ENCODE data around the gene PRKD1. TPM values are rescaled to one million over a fixed set of nuclear protein-coding genes. Genes with fewer than 3 reads are reported as not detected.

The PRKD1 gene
- total RNA-seq, 1 experiment from 2014 or later: 2.7 TPM

DNA sequence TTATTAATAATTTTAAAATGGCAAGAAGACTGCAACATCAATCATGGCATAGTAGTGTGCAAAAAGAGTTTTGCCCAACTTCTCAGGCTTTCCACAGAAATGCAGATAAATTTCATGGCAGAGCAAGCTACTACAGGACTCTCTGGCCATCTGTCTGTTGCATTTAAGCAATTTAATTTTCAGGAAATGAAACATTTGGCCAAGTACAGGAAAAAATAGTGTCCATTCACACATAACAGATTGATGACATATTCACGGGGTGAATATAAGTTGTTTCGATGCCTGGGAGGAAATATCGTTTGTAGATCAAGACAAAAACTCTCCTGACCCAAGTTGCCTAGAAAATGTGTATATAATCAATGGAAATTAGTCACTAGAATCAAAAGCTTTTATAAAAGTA lies 324.0 kb downstream of the PRKD1 start:
- Histone ChIP-seq H3K9ac (ENCODE audit: extremely low read depth, insufficient read length, low read length) (no peak overlapping the region), H3K79me2 (ENCODE audit: insufficient read depth, low read length) (no peaks in the 10 kb centered on the region), H3K18ac (ENCODE audit: insufficient read length, low read depth, low read length) (no peak overlapping the region), H3K56ac (ENCODE audit: insufficient read length, low read depth, low read length) (no peak overlapping the region), H2BK5ac (ENCODE audit: insufficient read length, low read length) (no peak overlapping the region), H3K23me2 (ENCODE audit: insufficient read length, low read depth, low read length, poor library complexity, severe bottlenecking) (no peaks in the 10 kb centered on the region), H4K8ac (replicated peaks; ENCODE audit: insufficient read length, low read depth, low read length) (no peak overlapping the region), H3K4ac (ENCODE audit: low read depth, low read length) (no peak overlapping the region), H3K14ac (ENCODE audit: insufficient read depth, low read length) (no peak overlapping the region), H2BK12ac (ENCODE audit: insufficient read length, low read depth, low read length) (no peak overlapping the region), H4K5ac (ENCODE audit: insufficient read length, low read depth, low read length) (no peak overlapping the region), H3K27ac (ENCODE audit: insufficient read length, low read depth, low read length) (no peak overlapping the region), H2AK5ac (ENCODE audit: insufficient read length, low read length) (no peak overlapping the region), H2AFZ (ENCODE audit: low read length) (no peak overlapping the region), H3K4me2 (ENCODE audit: insufficient read depth, insufficient read length, low read length) (no peak overlapping the region), H4K20me1 (ENCODE audit: control insufficient read depth, insufficient read depth, insufficient read length) (no peaks in the 10 kb centered on the region), H3K79me1 (ENCODE audit: insufficient read depth, low read depth, low read length, poor library complexity, severe bottlenecking) (no peaks in the 10 kb centered on the region), H3T11ph (ENCODE audit: low read length) (no peak overlapping the region), H4K91ac (ENCODE audit: insufficient read length, low read depth, low read length) (no peak overlapping the region), H2BK15ac (ENCODE audit: low read depth, low read length) (no peak overlapping the region), H3K27me3 (ENCODE audit: insufficient read depth, low read length) (no peaks in the 10 kb centered on the region), H2BK120ac (ENCODE audit: low read depth, low read length, poor library complexity, severe bottlenecking) (no peak overlapping the region), H3K9me3 (ENCODE audit: control insufficient read depth, low read depth, low read length) (no peaks in the 10 kb centered on the region), H2BK20ac (ENCODE audit: low read depth, low read length, poor library complexity, severe bottlenecking) (no peak overlapping the region), H3K4me1 (ENCODE audit: insufficient read depth, low read length) (peaks cover 2% of the 10 kb centered on the region; the same call in 1 of the 2 replicates), H3K23ac (ENCODE audit: insufficient read length, low read depth, low read length) (no peak overlapping the region)
- H3K36me3 Mint-ChIP-seq (ENCODE audit: insufficient read depth in 1 of 3, low read depth in 3 of 3): no peaks in the 10 kb centered on the region
- no peak for DNase-seq
- no peaks in the 10 kb centered on the region for H3K9me3 Mint-ChIP-seq
- H3K27ac Mint-ChIP-seq: no peak overlapping the region
- TF ChIP-seq, protein P1, sequence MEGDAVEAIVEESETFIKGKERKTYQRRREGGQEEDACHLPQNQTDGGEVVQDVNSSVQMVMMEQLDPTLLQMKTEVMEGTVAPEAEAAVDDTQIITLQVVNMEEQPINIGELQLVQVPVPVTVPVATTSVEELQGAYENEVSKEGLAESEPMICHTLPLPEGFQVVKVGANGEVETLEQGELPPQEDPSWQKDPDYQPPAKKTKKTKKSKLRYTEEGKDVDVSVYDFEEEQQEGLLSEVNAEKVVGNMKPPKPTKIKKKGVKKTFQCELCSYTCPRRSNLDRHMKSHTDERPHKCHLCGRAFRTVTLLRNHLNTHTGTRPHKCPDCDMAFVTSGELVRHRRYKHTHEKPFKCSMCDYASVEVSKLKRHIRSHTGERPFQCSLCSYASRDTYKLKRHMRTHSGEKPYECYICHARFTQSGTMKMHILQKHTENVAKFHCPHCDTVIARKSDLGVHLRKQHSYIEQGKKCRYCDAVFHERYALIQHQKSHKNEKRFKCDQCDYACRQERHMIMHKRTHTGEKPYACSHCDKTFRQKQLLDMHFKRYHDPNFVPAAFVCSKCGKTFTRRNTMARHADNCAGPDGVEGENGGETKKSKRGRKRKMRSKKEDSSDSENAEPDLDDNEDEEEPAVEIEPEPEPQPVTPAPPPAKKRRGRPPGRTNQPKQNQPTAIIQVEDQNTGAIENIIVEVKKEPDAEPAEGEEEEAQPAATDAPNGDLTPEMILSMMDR (conservative IDR thresholded peaks at IDR 0.05): no peak
- H3K4me3 Mint-ChIP-seq: no peak overlapping the region
- no peaks in the 10 kb centered on the region for H3K27me3 Mint-ChIP-seq (ENCODE audit: low read depth)
- H3K4me1 Mint-ChIP-seq: peaks cover 15% of the 10 kb centered on the region in 2 experiments
- WGBS (ENCODE audit: extremely low coverage, insufficient read length, low lambda C conversion rate): no CpG with 5 or more reads among the region's 3 CpGs
